LNCaP clone FGC (cell line): ENCODE results near the gene CACNA1C.

Experiments
- DNase-seq: peaks from one replicate; pipeline ENCODE4 v3.0.0-alpha.2; 2011; ENCODE audit warnings: low read depth
- H3K4me3 ChIP-seq: 2 replicates; pipeline ENCODE4 v1.5.1; 2011; ENCODE audit warnings: mild to moderate bottlenecking, low read depth, low read length, control low read depth
- CTCF ChIP-seq: IDR thresholded peaks from 2 replicates; pipeline ENCODE4 v1.5.1; 2012; ENCODE audit warnings: mild to moderate bottlenecking; ENCODE audit not compliant: control insufficient read depth, insufficient read depth; ENCODE audit errors: extremely low read depth

The CACNA1C gene

GRCh38 chr12:2355198-2355597 is 302.4 kb downstream of the CACNA1C start:
- DNase-seq = no peak
- no peak overlapping the region for H3K4me3 ChIP-seq
- TF ChIP-seq CTCF = no peak

DNA sequence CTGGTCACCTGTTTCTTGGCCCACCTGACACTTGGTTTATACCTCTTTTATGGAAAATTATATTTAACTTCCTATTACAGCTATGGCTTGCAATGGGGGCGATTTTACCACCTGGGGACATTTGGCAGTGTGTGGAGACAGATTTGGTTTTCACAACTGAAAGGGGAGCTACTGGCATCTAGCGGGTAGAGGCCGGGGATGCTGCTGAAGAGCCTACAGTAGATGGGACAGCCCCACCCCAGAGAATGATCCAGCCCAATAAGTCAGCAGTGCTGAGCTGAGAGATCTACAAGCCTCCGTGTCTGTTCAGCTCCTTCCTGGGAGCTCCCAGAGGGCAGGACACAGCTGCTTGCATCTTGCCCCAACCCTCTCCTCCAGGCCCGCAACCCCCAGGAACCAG is 302.8 kb downstream of the CACNA1C start:
- TF ChIP-seq CTCF = no peak
- H3K4me3 ChIP-seq = no peak overlapping the region
- no peak for DNase-seq

GRCh38 chr12:2356601-2357125 is 303.9 kb downstream of the CACNA1C start:
- no peak for TF ChIP-seq CTCF
- no peak overlapping the region for H3K4me3 ChIP-seq
- no peak for DNase-seq

- no peak for TF ChIP-seq CTCF
- no peak overlapping the region for H3K4me3 ChIP-seq
- no peak for DNase-seq
These were observed 306.3 kb downstream of the CACNA1C start for GRCh38 chr12:2358986-2359658.

DNA sequence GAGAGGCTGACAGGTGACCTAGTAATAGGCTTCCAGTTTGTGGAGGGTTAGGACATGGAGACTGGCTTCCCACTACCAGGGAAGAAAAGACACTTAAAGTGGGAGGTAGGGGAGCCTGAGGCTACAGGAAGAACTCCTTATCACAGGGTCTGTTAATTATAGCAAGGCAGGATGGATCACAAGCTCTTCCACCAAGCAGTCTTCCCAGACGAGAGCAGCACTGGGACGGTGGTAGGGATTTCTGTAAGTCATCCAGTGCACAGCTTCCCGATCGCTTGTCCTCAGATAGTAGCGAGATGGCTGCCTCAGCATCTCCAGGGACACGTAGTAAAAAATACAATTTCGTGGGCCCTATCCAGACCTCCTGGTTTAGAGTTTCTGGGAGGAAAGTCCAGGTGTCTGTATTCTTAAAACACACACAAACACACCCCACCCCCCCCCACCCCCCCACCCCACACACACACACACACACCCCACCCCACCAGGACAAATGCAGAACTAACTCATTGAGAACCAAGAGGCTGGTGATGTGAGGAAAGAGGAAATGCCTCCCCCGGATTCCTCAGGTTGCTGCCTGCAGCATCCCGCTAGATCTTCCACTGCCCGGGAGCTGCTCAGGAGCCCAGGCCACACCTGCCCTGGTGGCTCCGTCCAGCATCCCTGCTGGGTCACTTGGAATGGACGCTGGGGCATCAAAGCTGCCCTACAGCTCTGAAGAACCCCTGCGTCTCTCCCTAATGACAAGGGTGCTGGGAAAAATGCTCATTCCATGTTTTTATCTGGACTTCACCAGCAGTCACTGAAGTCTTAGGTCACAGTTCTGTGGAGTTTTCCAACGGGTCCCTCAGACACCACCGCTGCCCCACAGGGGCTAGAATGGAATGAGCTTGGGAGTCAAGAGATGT is 307.2 kb downstream of the CACNA1C start:
- DNase-seq = no peak
- H3K4me3 ChIP-seq = no peak overlapping the region
- no peak for TF ChIP-seq CTCF

- no peak overlapping the region for H3K4me3 ChIP-seq
- no peak for DNase-seq
- TF ChIP-seq CTCF = peak; percentile 16; the same call in 1 of the 2 replicates
These were observed 307.9 kb downstream of the CACNA1C start for GRCh38 chr12:2360630-2361170.
